GM12878 (cell line): ENCODE measurements around the gene PF4V1. TPM values are rescaled to one million over a fixed set of nuclear protein-coding genes. Genes with fewer than 3 reads are reported as not detected.

ENCODE experiments used
- ATAC-seq: fragments of 200-7000 bp; cut with Tn5 transposase; 3 replicates; pipeline ENCODE4 v1.9.1; 2020; ENCODE audit warnings: mild to moderate bottlenecking, moderate library complexity
- BruUV-seq: library from RNA; stranded (reverse); fragments of 400-500 nt; replicated peaks from 2 replicates; lab custom pipeline; 2021; lab: Mats Ljungman, UMichigan
- CTCF ChIA-PET: fragments of 300-600 bp; sonication (Branson Sonifier 250); formaldehyde crosslinking; extraction: SDS; loops from one replicate; lab custom pipeline; 2021; ENCODE audit warnings: inconsistent platforms; lab: Yijun Ruan, JAX
- POLR2A ChIA-PET: fragments of 350-600 bp; formaldehyde crosslinking; extraction: SDS; loops from one replicate; lab custom pipeline; 2021; ENCODE audit warnings: inconsistent platforms; lab: Charles Lee
- RAD21 ChIA-PET: fragments of 300-600 bp; sonication (Branson Sonifier 250); formaldehyde crosslinking; loops from one replicate; lab custom pipeline; 2023; ENCODE audit warnings: antibody characterized with exemption; ENCODE audit not compliant: unreplicated experiment; lab: Charles Lee
- SMC1A ChIA-PET: fragments of 300-600 bp; sonication (Branson Sonifier 250); formaldehyde crosslinking; loops from one replicate; lab custom pipeline; 2023; ENCODE audit not compliant: unreplicated experiment, uncharacterized antibody; lab: Charles Lee
- DNase-seq: peaks from one replicate; pipeline ENCODE4 v3.0.0-alpha.2; 2011; ENCODE audit warnings: low read depth, low spot score
- FAIRE-seq: peaks from 3 replicates; lab custom pipeline; 2011; peaks lifted over from hg19 to GRCh38; lab: Jason Lieb, UNC
- H2AFZ ChIP-seq: 2 replicates; pipeline ENCODE4 v1.6.0; 2011; ENCODE audit warnings: low read depth, low read length, control low read depth; ENCODE audit not compliant: control insufficient read depth
- H3K27ac ChIP-seq: 2 replicates; pipeline ENCODE4 v1.5.1; 2011; ENCODE audit warnings: control low read depth; ENCODE audit not compliant: control insufficient read depth, insufficient read depth
- H3K27me3 ChIP-seq, 2 experiments: replicated peaks in 1 of 2; 2 replicates each; pipeline versions ENCODE4 v1.6.0 to v1.6.1; 2011; ENCODE audit warnings: low read length in 1 of 2; ENCODE audit not compliant: control insufficient read depth in 2 of 2, insufficient read depth in 2 of 2
- H3K36me3 ChIP-seq, 2 experiments: 2 replicates each; pipeline ENCODE4 v1.5.1; 2011; ENCODE audit warnings: low read length in 1 of 2; ENCODE audit not compliant: control insufficient read depth in 2 of 2, insufficient read depth in 2 of 2
- H3K4me1 ChIP-seq: 2 replicates; pipeline ENCODE4 v1.6.1; 2011; ENCODE audit warnings: mild to moderate bottlenecking, low read length, moderate library complexity, mixed read lengths; ENCODE audit not compliant: control insufficient read depth, insufficient read depth
- H3K4me2 ChIP-seq: 2 replicates; pipeline ENCODE4 v1.6.0; 2011; ENCODE audit warnings: control low read depth; ENCODE audit not compliant: control insufficient read depth, insufficient read depth
- H3K4me3 ChIP-seq: fragments of 200-600 bp; sonication (generic); 2 replicates; pipeline ENCODE4 v1.5.1; 2016
- H3K79me2 ChIP-seq: 2 replicates; pipeline ENCODE4 v1.6.0; 2011; ENCODE audit warnings: low read length; ENCODE audit not compliant: control insufficient read depth, insufficient read depth
- H3K9ac ChIP-seq: 2 replicates; pipeline ENCODE4 v1.8.0; 2011; ENCODE audit warnings: low read length, control low read depth, mixed read lengths; ENCODE audit not compliant: control insufficient read depth, insufficient read depth
- H3K9me3 ChIP-seq: replicated peaks from 3 replicates; pipeline ENCODE4 v1.5.1; 2011; ENCODE audit warnings: mild to moderate bottlenecking, low read length; ENCODE audit not compliant: control insufficient read depth, insufficient read depth
- H4K20me1 ChIP-seq: 2 replicates; pipeline ENCODE4 v1.6.0; 2011; ENCODE audit not compliant: control insufficient read depth, insufficient read depth
- CBX3 ChIP-seq: fragments of 200-600 bp; sonication (generic); IDR thresholded peaks from 2 replicates; pipeline ENCODE4 v1.6.1; 2016; ENCODE audit warnings: low read depth, borderline replicate concordance
- CBX5 ChIP-seq: sonication (generic); IDR thresholded peaks from 2 replicates; pipeline ENCODE4 v1.6.1; 2016; ENCODE audit warnings: low read depth, moderate library complexity, mild to moderate bottlenecking, inconsistent platforms
- IKZF1 ChIP-seq: fragments of 450-650 bp; conservative IDR thresholded peaks from 2 replicates; pipeline ENCODE4 v1.6.1; 2017; ENCODE audit warnings: antibody characterized with exemption, mild to moderate bottlenecking
- LARP7 ChIP-seq: fragments of 450-650 bp; IDR thresholded peaks from 2 replicates; pipeline ENCODE4 v1.6.1; 2017; ENCODE audit warnings: mild to moderate bottlenecking
- RAD51 ChIP-seq: fragments of 450-650 bp; IDR thresholded peaks from 2 replicates; pipeline ENCODE4 v1.6.1; 2016; ENCODE audit warnings: moderate library complexity, mild to moderate bottlenecking, inconsistent platforms
- SRF ChIP-seq, 2 experiments: IDR thresholded peaks; 2 replicates each; pipeline ENCODE4 v1.6.1; 2011; ENCODE audit warnings: low read depth in 2 of 2, low read length in 2 of 2, mild to moderate bottlenecking in 1 of 2, moderate library complexity in 1 of 2
- ZNF217 ChIP-seq: fragments of 450-650 bp; IDR thresholded peaks from 2 replicates; pipeline ENCODE4 v1.6.1; 2017; ENCODE audit warnings: antibody characterized with exemption, mild to moderate bottlenecking
- WGBS: methylation state at CpG from one replicate; pipeline ENCODE4 v1.1.6; 2016; ENCODE audit warnings: low lambda C conversion rate; ENCODE audit not compliant: insufficient replicate concordance, insufficient coverage; ENCODE audit errors: missing lambda C conversion rate; 5-methylcytosine and 5-hydroxymethylcytosine counted together
- in situ Hi-C: fragments of 300-500 bp; cut with MboI; formaldehyde crosslinking; loops from 9 replicates; pipeline ENCODE4 v1.14.3; 2018; ENCODE audit warnings: mixed read lengths
- intact Hi-C: fragments of 100-400 bp; cut with micrococcal nuclease; formaldehyde crosslinking; loops from one replicate; pipeline ENCODE4 v1.14.2; 2022; ENCODE audit not compliant: unreplicated experiment
- polyA plus RNA-seq, 11 experiments: library from polyadenylated mRNA; depleted of rRNA in 4 of 11; unstranded in 6 of 11; stranded (reverse) in 5 of 11; fragments of >200 nt; fragmentation: Nextera tagmentation in 4 of 11; fragmentation: Illumina TruSeq in 1 of 11; extraction: Ambion mirVana in 4 of 11; extraction: Trizol in 1 of 11; gene quantifications; 1 replicate in 1 of 11; 2 replicates in 10 of 11; pipeline versions ENCODE4 v1.2.1 to v1.2.3, GENCODE V29; 2011 to 2016; ENCODE audit warnings: inconsistent platforms in 2 of 11, missing spikeins in 2 of 11, low read depth in 1 of 11
- total RNA-seq, 4 experiments: library from RNA; depleted of rRNA in 3 of 4; stranded (reverse); fragments of >200 nt in 3 of 4; fragmentation: Illumina TruSeq in 1 of 4; extraction: Trizol in 1 of 4; gene quantifications; 2 replicates each; pipeline versions ENCODE4 v1.2.1 to v1.2.3, GENCODE V29; 2013 to 2021
- TF ChIP-seq, protein P1 (sequence below): IDR thresholded peaks from 2 replicates; pipeline ENCODE4 v1.6.1; 2012; ENCODE audit warnings: low read depth, low read length, improper control_type of control experiment
- TF ChIP-seq, protein P2 (sequence below): fragments of 450-650 bp; conservative IDR thresholded peaks from 2 replicates; pipeline ENCODE4 v1.6.1; 2017; ENCODE audit warnings: mild to moderate bottlenecking, moderate library complexity
- TF ChIP-seq, protein P3 (sequence below): fragments of 450-650 bp; IDR thresholded peaks from 2 replicates; pipeline ENCODE4 v1.6.1; 2016; ENCODE audit warnings: mild to moderate bottlenecking, moderate library complexity, borderline replicate concordance
- TF ChIP-seq, protein P4 (sequence below): IDR thresholded peaks from 2 replicates; pipeline ENCODE4 v1.6.1; 2011; ENCODE audit warnings: low read depth, mild to moderate bottlenecking, low read length, moderate library complexity, borderline replicate concordance; ENCODE audit errors: extremely low read depth

PF4V1 gene
- total and polyA plus RNA-seq, 10 of the 15 experiments (the other 5 are each of a cell fraction or from before 2014, with no cell fraction given) = not detected

DNA sequence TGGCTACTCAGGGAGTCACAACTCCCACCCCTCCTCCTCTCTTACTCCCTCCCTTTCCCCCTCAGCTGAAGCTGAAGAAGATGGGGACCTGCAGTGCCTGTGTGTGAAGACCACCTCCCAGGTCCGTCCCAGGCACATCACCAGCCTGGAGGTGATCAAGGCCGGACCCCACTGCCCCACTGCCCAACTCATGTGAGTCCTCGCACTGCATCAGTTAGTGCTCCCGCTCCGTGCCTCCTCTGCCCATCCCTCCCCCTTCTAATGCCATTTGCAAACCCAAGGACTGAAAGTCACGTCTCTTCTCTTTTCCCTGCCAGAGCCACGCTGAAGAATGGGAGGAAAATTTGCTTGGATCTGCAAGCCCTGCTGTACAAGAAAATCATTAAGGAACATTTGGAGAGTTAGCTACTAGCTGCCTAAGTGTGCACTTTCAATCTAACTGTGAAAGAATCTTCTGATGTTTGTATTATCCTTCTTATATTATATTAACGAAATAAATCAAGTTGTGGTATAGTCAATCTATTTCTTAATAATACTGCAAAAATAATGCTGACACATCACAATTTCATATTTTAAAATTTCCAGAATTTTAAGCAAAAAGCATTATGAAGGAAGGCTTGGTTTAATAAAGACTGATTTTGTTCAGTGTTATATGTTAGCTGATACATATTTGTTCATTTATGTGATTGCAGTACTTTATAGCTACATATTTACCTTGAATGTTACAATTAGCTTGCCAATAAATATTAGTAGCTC lies 800 bp downstream of the PF4V1 start (continued):
- TF ChIP-seq CBX3 = no peak

DNA sequence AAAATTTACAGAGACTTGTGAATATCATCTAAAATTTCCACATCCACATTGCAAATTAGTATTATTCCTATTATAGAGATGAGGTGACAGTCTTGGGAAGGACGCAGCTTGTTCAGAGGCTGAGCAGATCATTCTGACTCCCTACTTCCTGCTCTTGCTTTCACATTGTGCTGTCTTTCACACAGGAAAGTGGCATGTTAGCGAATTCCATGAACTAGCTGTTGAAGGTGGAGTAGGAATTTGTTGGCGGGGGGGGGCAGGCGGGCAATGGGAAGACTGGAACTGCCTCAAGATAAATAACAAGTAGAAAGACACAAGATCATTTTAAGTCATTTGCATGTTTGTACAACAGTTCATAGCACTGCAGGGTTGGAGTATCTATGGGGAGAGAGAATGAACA lies 2.3 kb downstream of the PF4V1 start:
- WGBS = 17% methylated on average over 4 of the region's 4 CpGs
- in situ Hi-C loops (no loop called here), intact Hi-C loops (no loop called here)
- ATAC-seq (no peak), DNase-seq (no peak), FAIRE-seq (no peak)
- CTCF ChIA-PET = no interaction called here
- H3K27ac ChIP-seq = no peak overlapping the region
- no peaks in the 10 kb centered on the region for H3K9me3 ChIP-seq
- H3K27me3 ChIP-seq = peaks cover 0 to 2% of the 10 kb centered on the region in 2 experiments; a peak in 1 of 4 replicates
- no peak overlapping the region for H3K4me3 ChIP-seq
- H3K79me2 ChIP-seq = no peaks in the 10 kb centered on the region
- no TSS peak for BruUV-seq
- no peak overlapping the region for H3K9ac ChIP-seq
- no peaks in the 10 kb centered on the region for H3K4me1 ChIP-seq
- POLR2A ChIA-PET = no interaction called here
- H2AFZ ChIP-seq = no peak overlapping the region
- H3K4me2 ChIP-seq = no peak overlapping the region
- H3K36me3 ChIP-seq = no peaks in the 10 kb centered on the region
- RAD21 ChIA-PET = no interaction called here
- no peaks in the 10 kb centered on the region for H4K20me1 ChIP-seq
- SMC1A ChIA-PET = interaction anchor here (1.2 kb wide), 1 partner anchor 9 kb away, joined by 3 read pairs; no protein-coding TSS in a partner anchor
- TF ChIP-seq ZNF217 (no peak), IKZF1 (no peak), CBX5 (no peak), SRF (IDR thresholded peaks at IDR 0.05; ENCODE audit: low read depth in 2 of 2, low read length in 2 of 2) (no peak), LARP7 (no peak), RAD51 (no peak)
- TF ChIP-seq, protein P1, sequence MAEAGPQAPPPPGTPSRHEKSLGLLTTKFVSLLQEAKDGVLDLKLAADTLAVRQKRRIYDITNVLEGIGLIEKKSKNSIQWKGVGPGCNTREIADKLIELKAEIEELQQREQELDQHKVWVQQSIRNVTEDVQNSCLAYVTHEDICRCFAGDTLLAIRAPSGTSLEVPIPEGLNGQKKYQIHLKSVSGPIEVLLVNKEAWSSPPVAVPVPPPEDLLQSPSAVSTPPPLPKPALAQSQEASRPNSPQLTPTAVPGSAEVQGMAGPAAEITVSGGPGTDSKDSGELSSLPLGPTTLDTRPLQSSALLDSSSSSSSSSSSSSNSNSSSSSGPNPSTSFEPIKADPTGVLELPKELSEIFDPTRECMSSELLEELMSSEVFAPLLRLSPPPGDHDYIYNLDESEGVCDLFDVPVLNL = no peak
- TF ChIP-seq, protein P2, sequence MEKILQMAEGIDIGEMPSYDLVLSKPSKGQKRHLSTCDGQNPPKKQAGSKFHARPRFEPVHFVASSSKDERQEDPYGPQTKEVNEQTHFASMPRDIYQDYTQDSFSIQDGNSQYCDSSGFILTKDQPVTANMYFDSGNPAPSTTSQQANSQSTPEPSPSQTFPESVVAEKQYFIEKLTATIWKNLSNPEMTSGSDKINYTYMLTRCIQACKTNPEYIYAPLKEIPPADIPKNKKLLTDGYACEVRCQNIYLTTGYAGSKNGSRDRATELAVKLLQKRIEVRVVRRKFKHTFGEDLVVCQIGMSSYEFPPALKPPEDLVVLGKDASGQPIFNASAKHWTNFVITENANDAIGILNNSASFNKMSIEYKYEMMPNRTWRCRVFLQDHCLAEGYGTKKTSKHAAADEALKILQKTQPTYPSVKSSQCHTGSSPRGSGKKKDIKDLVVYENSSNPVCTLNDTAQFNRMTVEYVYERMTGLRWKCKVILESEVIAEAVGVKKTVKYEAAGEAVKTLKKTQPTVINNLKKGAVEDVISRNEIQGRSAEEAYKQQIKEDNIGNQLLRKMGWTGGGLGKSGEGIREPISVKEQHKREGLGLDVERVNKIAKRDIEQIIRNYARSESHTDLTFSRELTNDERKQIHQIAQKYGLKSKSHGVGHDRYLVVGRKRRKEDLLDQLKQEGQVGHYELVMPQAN = no peak
- TF ChIP-seq, protein P3, sequence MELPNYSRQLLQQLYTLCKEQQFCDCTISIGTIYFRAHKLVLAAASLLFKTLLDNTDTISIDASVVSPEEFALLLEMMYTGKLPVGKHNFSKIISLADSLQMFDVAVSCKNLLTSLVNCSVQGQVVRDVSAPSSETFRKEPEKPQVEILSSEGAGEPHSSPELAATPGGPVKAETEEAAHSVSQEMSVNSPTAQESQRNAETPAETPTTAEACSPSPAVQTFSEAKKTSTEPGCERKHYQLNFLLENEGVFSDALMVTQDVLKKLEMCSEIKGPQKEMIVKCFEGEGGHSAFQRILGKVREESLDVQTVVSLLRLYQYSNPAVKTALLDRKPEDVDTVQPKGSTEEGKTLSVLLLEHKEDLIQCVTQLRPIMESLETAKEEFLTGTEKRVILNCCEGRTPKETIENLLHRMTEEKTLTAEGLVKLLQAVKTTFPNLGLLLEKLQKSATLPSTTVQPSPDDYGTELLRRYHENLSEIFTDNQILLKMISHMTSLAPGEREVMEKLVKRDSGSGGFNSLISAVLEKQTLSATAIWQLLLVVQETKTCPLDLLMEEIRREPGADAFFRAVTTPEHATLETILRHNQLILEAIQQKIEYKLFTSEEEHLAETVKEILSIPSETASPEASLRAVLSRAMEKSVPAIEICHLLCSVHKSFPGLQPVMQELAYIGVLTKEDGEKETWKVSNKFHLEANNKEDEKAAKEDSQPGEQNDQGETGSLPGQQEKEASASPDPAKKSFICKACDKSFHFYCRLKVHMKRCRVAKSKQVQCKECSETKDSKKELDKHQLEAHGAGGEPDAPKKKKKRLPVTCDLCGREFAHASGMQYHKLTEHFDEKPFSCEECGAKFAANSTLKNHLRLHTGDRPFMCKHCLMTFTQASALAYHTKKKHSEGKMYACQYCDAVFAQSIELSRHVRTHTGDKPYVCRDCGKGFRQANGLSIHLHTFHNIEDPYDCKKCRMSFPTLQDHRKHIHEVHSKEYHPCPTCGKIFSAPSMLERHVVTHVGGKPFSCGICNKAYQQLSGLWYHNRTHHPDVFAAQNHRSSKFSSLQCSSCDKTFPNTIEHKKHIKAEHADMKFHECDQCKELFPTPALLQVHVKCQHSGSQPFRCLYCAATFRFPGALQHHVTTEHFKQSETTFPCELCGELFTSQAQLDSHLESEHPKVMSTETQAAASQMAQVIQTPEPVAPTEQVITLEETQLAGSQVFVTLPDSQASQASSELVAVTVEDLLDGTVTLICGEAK = no peak
- TF ChIP-seq, protein P4, sequence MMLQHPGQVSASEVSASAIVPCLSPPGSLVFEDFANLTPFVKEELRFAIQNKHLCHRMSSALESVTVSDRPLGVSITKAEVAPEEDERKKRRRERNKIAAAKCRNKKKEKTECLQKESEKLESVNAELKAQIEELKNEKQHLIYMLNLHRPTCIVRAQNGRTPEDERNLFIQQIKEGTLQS = no peak
